Keratinocyte (primary cell): ENCODE data around the gene CDKAL1. TPM values are rescaled to one million over a fixed set of nuclear protein-coding genes. Genes with fewer than 3 reads are reported as not detected.

ENCODE experiments used
- DNase-seq: peaks from one replicate; pipeline ENCODE4 v3.0.0-alpha.2; 2011; ENCODE audit warnings: low read depth, missing footprints, low spot score
- FAIRE-seq: peaks from 2 replicates; lab custom pipeline; 2011; peaks lifted over from hg19 to GRCh38; lab: Jason Lieb, UNC
- H2AFZ ChIP-seq: 2 replicates; pipeline ENCODE4 v1.6.0; 2012; ENCODE audit warnings: low read length, control low read depth, inconsistent platforms; ENCODE audit not compliant: control insufficient read depth
- H3K27ac ChIP-seq: 2 replicates; pipeline ENCODE4 v1.5.1; 2011; ENCODE audit warnings: low read length; ENCODE audit not compliant: control insufficient read depth, insufficient read depth
- H3K27me3 ChIP-seq: 3 replicates; pipeline ENCODE4 v1.6.0; 2011; ENCODE audit warnings: low read length; ENCODE audit not compliant: control insufficient read depth, insufficient read depth; ENCODE audit errors: extremely low read depth
- H3K36me3 ChIP-seq, 2 experiments: 2 replicates in 1 of 2; 3 replicates in 1 of 2; pipeline ENCODE4 v1.5.1; 2011; ENCODE audit warnings: low read length in 2 of 2, mild to moderate bottlenecking in 1 of 2; ENCODE audit not compliant: control insufficient read depth in 2 of 2, insufficient read depth in 2 of 2; ENCODE audit errors: extremely low read depth in 1 of 2
- H3K4me1 ChIP-seq: 3 replicates; pipeline ENCODE4 v1.5.1; 2011; ENCODE audit warnings: low read length; ENCODE audit not compliant: control insufficient read depth, insufficient read depth; ENCODE audit errors: extremely low read depth
- H3K4me2 ChIP-seq: 3 replicates; pipeline ENCODE4 v1.6.0; 2011; ENCODE audit warnings: low read depth, low read length; ENCODE audit not compliant: control insufficient read depth, insufficient read depth; ENCODE audit errors: extremely low read depth
- H3K4me3 ChIP-seq, 3 experiments: fragments of 200-600 bp in 1 of 3; sonication (generic) in 1 of 3; 2 replicates in 2 of 3; 3 replicates in 1 of 3; pipeline ENCODE4 v1.5.1; 2011 to 2016; ENCODE audit warnings: low read length in 3 of 3, mild to moderate bottlenecking in 3 of 3, control low read depth in 2 of 3, inconsistent platforms in 1 of 3, low read depth in 1 of 3, mixed read lengths in 1 of 3, mixed run types in 1 of 3, moderate library complexity in 1 of 3; ENCODE audit not compliant: control insufficient read depth in 2 of 3, insufficient read depth in 2 of 3; ENCODE audit errors: extremely low read depth in 1 of 3
- H3K79me2 ChIP-seq: 2 replicates; pipeline ENCODE4 v1.6.0; 2012; ENCODE audit warnings: low read length; ENCODE audit not compliant: control insufficient read depth, insufficient read depth
- H3K9ac ChIP-seq: 3 replicates; pipeline ENCODE4 v1.6.0; 2011; ENCODE audit warnings: low read length; ENCODE audit not compliant: control insufficient read depth, insufficient read depth; ENCODE audit errors: extremely low read depth
- H3K9me1 ChIP-seq: 3 replicates; pipeline ENCODE4 v1.6.0; 2011; ENCODE audit warnings: low read length; ENCODE audit not compliant: control insufficient read depth, insufficient read depth; ENCODE audit errors: extremely low read depth
- H3K9me3 ChIP-seq: 2 replicates; pipeline ENCODE4 v1.5.1; 2012; ENCODE audit warnings: low read depth, low read length; ENCODE audit not compliant: control insufficient read depth
- H4K20me1 ChIP-seq: 3 replicates; pipeline ENCODE4 v1.6.0; 2011; ENCODE audit warnings: low read length; ENCODE audit not compliant: control insufficient read depth, insufficient read depth; ENCODE audit errors: extremely low read depth
- EZH2 ChIP-seq: IDR thresholded peaks from one replicate; pipeline ENCODE4 v1.6.1; 2012; ENCODE audit warnings: inconsistent platforms, mild to moderate bottlenecking, low read length, moderate library complexity
- dilution Hi-C: fragments of 300-500 bp; cut with MboI; formaldehyde crosslinking; loops from one replicate; pipeline ENCODE4 v1.7.0; 2020; ENCODE audit warnings: low sequenced_read_pairs; ENCODE audit not compliant: extremely low pct_ligation_motif_present
- polyA plus RNA-seq, 5 experiments: library from polyadenylated mRNA; depleted of rRNA in 3 of 5; stranded (reverse) in 3 of 5; stranded (forward) in 1 of 5; unstranded in 1 of 5; fragments of >200 nt; gene quantifications; 1 replicate in 1 of 5; 2 replicates in 3 of 5; 3 replicates in 1 of 5; pipeline versions ENCODE4 v1.2.1 to v1.2.3, GENCODE V29; 2011 to 2012; ENCODE audit warnings: missing spikeins in 2 of 5, low read depth in 1 of 5, low replicate concordance in 1 of 5
- TF ChIP-seq, protein P1 (sequence below), 3 experiments: IDR thresholded peaks in 1 of 3; conservative IDR thresholded peaks in 1 of 3; optimal IDR thresholded peaks in 1 of 3; 2 replicates in 2 of 3; 3 replicates in 1 of 3; pipeline versions ENCODE3 to v1.5.1; 2011; ENCODE audit warnings: low read length in 3 of 3, mild to moderate bottlenecking in 3 of 3, moderate library complexity in 2 of 3, control low read depth in 1 of 3, inconsistent platforms in 1 of 3; ENCODE audit not compliant: insufficient read depth in 2 of 3; ENCODE audit errors: extremely low read depth in 1 of 3

Gene CDKAL1
- polyA plus RNA-seq, 1 donor (not counting 4 experiments of a cell fraction or from before 2014, with no cell fraction given): 5.6 TPM

DNA sequence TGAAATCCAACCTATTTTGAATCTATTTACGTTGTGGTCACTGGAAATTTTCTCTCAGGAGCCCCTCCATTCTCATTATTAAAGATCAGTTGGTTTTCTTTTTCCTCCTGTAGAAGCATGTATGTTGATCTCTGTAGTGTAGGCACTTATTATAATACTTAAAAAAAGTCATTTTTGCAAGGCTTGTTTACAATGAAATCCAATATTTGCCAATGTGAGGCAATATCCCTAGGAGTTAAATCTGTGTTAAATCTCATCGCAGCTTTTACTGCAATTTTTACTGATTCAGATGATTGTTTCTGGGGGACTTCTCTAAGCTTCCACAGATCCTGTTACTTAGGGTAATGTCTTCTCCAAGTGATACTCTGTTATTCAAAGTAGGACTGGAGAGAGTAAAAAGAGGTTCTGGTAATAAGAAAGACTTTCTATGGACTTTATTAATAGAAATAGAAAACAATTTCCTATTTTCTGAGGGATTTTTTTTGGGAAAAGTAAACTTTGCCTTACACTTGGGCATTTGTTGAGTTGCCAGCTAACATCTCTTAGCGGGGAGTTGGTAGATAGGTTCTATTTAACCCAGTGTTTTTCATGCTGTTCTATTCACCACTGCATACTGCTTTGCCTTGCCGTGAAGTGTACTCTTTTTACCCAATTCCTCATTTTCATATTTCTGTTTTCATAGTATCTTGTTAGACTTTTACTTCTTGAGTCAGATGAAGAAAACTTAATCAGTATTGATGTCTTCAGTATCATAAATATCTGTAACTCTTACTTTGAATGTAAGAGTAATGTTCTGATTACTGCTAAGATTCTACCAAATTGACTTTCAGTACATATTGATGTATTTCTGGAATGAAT lies 48.6 kb downstream of the CDKAL1 start:
- H3K9me3 ChIP-seq: no peaks in the 10 kb centered on the region
- FAIRE-seq (no peak), DNase-seq (no peak)
- no peaks in the 10 kb centered on the region for H3K36me3 ChIP-seq
- TF ChIP-seq, protein P1, sequence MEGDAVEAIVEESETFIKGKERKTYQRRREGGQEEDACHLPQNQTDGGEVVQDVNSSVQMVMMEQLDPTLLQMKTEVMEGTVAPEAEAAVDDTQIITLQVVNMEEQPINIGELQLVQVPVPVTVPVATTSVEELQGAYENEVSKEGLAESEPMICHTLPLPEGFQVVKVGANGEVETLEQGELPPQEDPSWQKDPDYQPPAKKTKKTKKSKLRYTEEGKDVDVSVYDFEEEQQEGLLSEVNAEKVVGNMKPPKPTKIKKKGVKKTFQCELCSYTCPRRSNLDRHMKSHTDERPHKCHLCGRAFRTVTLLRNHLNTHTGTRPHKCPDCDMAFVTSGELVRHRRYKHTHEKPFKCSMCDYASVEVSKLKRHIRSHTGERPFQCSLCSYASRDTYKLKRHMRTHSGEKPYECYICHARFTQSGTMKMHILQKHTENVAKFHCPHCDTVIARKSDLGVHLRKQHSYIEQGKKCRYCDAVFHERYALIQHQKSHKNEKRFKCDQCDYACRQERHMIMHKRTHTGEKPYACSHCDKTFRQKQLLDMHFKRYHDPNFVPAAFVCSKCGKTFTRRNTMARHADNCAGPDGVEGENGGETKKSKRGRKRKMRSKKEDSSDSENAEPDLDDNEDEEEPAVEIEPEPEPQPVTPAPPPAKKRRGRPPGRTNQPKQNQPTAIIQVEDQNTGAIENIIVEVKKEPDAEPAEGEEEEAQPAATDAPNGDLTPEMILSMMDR (optimal IDR thresholded peaks at IDR 0.05 in 1 of 3, IDR thresholded peaks at IDR 0.05 in 1 of 3, conservative IDR thresholded peaks at IDR 0.05 in 1 of 3; ENCODE audit: extremely low read depth in 1 of 3, insufficient read depth in 2 of 3, low read length in 3 of 3): no peak
- no peak for TF ChIP-seq EZH2
- no peaks in the 10 kb centered on the region for H4K20me1 ChIP-seq
- H3K4me3 ChIP-seq: no peak overlapping the region
- no peak overlapping the region for H3K9ac ChIP-seq
- H2AFZ ChIP-seq: no peak overlapping the region
- H3K4me2 ChIP-seq: no peak overlapping the region
- no peaks in the 10 kb centered on the region for H3K27me3 ChIP-seq
- no peaks in the 10 kb centered on the region for H3K79me2 ChIP-seq
- no peak overlapping the region for H3K27ac ChIP-seq
- dilution Hi-C loops: no loop called here
- H3K9me1 ChIP-seq: no peaks in the 10 kb centered on the region
- H3K4me1 ChIP-seq: no peaks in the 10 kb centered on the region

DNA sequence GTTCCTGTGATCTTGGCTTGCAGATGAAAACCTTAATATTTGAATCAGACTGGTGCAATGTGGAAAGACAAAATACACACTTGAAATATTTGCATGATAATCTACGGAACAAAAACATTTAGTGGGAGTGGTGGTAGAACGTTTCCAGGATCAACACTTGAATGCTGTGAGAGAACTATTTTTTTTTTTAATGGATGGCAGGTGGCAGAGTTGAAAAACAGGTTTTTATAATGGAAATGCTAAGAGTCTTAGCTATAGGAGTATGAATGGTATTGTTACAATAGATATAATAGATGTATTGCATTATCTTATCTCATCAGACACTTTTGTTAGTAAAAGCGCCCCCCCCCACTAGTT lies 49.2 kb downstream of the CDKAL1 start:
- H3K9ac ChIP-seq: no peak overlapping the region
- no peak overlapping the region for H3K4me3 ChIP-seq
- dilution Hi-C loops: no loop called here
- no peak overlapping the region for H2AFZ ChIP-seq
- no peak for FAIRE-seq
- no peak overlapping the region for H3K4me2 ChIP-seq
- no peaks in the 10 kb centered on the region for H3K4me1 ChIP-seq
- H3K79me2 ChIP-seq: no peaks in the 10 kb centered on the region
- no peak for TF ChIP-seq EZH2
- TF ChIP-seq, protein P1 (optimal IDR thresholded peaks at IDR 0.05 in 1 of 3, IDR thresholded peaks at IDR 0.05 in 1 of 3, conservative IDR thresholded peaks at IDR 0.05 in 1 of 3; ENCODE audit: extremely low read depth in 1 of 3, insufficient read depth in 2 of 3, low read length in 3 of 3): no peak
- H4K20me1 ChIP-seq: no peaks in the 10 kb centered on the region
- H3K36me3 ChIP-seq: no peaks in the 10 kb centered on the region
- no peaks in the 10 kb centered on the region for H3K27me3 ChIP-seq
- H3K27ac ChIP-seq: no peak overlapping the region
- H3K9me1 ChIP-seq: no peaks in the 10 kb centered on the region
- H3K9me3 ChIP-seq: no peaks in the 10 kb centered on the region
- no peak for DNase-seq
